Skin epidermis (tissue), 12 donors: ENCODE results near the gene ESF1.
"Not testable (repeated sequence)": the region's sequence is repeated elsewhere in the genome, so short reads cannot be mapped to it uniquely, and the experiment has no call there.

Source experiments
- H3K27ac ChIP-seq, 21 experiments: fragments of 200-600 bp; sonication (generic) in 11 of 21; one replicate each; pipeline ENCODE4 v1.5.0; 2020; ENCODE audit warnings: mild to moderate bottlenecking in 3 of 21, inconsistent platforms in 2 of 21, moderate library complexity in 2 of 21
- H3K4me3 ChIP-seq, 7 experiments: fragments of 200-600 bp; sonication (generic) in 2 of 7; one replicate each; pipeline ENCODE4 v1.5.0; 2020; ENCODE audit warnings: inconsistent platforms in 2 of 7, mild to moderate bottlenecking in 2 of 7, moderate library complexity in 1 of 7

Gene ESF1

DNA sequence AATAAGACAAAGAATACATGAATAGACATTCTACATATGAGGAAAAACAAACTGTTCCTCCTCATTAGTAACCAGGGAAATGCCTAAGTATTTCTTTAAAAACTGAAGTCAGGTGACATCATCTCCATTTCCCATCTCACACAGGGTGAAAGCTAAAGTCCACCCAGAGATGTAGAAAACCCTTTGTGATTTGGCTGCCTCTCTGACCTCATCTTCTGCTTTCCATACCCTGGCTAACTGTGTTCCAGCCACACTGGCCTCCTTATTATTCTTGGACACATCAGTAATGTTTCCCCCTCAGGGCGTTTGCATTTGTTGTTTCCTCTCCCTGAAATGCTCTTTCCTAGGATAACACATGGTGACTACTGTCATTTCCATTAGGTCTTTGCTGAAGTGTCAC lies 40.4 kb downstream of the ESF1 start:
- no peak overlapping the region for H3K4me3 ChIP-seq
- no peak overlapping the region for H3K27ac ChIP-seq

DNA sequence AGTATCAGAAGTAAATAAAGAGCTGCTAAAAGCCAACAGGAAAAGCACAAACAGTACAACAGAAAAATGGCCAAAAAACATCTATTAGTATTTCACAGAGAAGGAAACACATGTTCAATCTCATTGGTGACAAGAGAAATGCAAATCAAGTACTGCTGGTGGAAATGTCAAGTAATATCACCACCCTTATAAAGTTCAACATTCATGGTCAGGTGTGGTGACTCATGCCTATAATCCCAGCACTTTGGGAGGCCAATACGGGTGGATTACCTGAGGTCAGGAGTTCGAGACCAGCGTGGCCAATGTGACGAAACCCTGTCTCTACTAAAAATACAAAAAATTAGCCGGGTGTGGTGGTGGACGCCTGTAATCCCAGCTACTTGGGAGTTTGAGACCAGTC lies 42.8 kb downstream of the ESF1 start:
- H3K4me3 ChIP-seq, result no peak overlapping the region
- no peak overlapping the region for H3K27ac ChIP-seq

DNA sequence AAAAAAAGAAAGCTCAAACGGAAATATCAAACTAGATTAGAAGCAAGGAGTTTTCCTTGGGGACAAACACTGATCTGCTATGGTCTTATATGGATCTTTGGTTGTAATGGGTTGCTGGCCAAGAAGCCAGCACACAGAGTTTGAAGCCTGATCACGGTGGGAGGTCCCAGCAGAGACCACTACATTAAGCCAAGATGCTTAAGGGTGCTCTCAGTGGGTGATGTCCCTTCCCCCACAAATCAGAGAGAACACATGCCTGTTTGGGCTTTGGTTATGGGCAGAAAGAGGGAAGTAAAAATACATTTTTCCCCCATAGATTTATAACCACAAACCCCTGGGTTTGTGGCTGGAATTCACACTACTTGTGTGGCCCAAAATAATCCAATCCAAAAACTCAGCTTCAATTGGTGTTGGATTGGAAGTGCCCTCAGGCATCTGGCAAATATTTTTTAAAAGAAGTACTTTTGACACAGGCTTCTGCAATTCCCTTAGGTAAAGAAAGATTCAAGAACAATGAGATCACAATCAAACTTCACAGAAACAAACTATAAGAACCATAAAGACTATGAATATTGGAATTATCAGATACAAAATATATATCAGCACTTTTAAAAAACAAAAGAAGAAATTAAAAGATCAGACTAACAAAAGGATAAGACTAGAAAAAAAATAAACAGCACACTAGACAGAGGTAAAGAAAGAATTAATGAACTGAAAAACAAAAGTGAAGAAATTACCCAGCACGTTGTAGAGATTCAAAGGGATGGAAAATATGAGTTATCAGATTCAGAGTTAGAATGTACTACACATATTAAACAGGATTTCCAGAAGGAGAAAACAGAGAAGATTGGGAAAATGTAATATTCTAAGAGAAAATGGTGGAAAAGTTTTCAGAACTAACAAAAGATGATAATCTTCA lies 44.7 kb downstream of the ESF1 start:
- H3K27ac ChIP-seq, result peak overlapping the region in 3 of 21 experiments; percentile 1 to 28 (median 20)
- no peak overlapping the region for H3K4me3 ChIP-seq

DNA sequence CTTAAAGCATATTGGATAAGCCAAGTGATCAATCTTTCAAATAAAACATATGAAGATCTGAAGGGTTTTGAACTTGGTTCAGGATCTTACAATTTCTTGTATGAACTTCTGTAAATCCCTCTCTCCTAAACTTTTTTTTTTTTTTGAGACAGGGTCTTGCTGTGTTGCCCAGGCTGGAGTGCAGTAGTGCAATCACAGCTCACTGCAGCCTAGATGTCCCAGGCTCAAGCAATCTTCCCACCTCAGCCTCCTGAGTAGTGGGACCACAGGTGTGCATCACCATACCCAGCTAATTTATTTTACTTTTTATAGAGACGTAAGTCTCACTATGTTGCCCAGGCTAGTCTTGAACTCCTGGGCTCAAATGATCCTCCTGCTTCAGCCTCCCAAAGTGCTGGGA lies 46.5 kb downstream of the ESF1 start:
- peak overlapping the region in 2 of 21 experiments; percentile 54 to 62 for H3K27ac ChIP-seq
- H3K4me3 ChIP-seq, result not testable (repeated sequence)

DNA sequence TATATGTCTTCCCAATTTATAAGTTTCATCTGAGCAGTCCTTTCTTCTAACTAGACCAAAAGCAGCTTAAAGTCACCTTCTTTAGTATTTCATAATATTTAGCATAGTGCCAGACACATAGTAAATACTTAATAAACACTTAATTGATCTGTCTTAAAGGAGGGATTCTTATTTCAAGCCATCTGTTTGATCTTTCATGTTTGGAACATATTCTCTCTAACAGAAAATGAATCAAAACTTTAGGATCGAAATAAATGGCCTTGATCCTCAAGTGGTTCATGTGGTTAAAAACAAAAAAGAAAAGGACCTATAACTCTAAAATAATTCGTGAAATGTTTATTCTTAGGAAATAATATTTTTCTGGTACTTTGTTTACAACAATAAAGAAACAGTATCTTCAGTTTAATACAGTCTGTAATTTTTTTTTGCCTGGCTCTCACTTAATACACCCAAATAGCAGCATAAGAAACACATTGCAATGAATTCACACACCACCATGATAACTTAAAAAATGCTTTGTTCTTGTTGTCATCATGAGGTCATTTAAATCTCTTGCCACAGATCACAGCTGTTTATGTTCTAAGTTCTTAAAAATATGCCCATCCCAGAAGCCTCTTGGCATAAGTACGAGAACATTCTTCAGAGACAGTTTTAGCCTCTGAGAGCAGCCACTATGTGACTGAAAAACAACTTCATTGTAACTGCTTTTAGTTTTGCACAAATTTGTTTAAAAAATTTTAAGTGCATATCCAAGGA lies 48.1 kb downstream of the ESF1 start:
- peak overlapping the region in 6 of 21 experiments; percentile 16 to 63 (median 58) for H3K27ac ChIP-seq
- H3K4me3 ChIP-seq, result no peak overlapping the region

DNA sequence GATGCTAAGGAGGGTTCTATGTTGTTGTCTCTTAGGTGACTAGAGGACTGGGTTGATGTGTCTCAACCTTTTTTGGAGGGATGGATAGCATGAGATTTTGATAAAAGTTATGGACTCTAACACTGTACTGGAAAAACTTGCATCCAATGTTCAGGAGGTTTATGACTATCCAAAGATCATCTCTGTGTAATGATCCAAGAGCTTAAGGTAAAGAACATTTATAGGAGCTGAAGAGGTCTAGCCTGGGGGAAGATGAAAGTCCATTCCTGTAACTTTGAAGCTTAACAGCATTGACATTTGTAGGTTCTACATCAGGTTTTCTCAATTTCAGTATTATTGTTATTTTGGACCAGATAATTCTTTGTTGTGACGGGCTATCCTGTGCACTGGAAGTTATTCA lies 48.9 kb downstream of the ESF1 start:
- peak overlapping the region in 6 of 21 experiments; percentile 16 to 63 (median 42) for H3K27ac ChIP-seq
- H3K4me3 ChIP-seq, result no peak overlapping the region

DNA sequence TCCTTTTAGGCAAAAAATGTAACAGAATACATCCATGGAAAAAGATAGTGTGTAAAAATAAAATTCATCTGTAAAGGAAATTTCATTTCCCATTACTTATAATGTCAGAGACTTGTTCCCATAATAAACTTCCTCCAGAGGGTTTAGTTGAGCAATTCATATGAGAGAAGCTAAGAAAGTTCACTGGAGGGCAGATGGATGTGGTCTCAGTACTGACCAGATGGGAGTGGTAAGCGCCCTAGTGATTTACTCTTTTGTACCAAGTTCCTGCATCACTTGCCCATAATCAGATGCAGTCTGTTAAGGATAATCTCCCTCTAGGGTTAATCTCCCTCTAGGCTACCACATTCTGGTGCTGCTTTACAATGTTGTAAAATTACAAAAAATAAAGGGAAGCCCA lies 61.7 kb downstream of the ESF1 start:
- H3K4me3 ChIP-seq, result no peak overlapping the region
- H3K27ac ChIP-seq, result no peak overlapping the region

DNA sequence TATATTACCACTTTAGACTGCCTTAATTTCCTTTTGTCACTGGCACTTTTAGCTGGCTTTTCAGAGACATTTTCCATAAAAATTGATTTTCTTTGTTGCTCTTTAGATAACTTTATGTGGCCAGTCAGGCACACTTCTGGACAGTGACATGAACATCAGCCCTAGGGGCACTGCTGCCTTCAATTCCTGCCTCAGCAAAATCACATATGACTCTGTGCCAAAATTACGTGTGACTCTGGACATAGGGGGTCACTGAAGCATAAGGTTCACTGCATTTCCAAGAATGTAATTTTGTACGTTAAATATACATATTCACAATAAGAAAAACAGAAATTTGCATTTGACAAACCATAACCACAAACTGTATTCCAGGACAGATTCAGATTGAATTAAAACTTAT lies 66.5 kb downstream of the ESF1 start:
- H3K4me3 ChIP-seq, result no peak overlapping the region
- H3K27ac ChIP-seq, result no peak overlapping the region

DNA sequence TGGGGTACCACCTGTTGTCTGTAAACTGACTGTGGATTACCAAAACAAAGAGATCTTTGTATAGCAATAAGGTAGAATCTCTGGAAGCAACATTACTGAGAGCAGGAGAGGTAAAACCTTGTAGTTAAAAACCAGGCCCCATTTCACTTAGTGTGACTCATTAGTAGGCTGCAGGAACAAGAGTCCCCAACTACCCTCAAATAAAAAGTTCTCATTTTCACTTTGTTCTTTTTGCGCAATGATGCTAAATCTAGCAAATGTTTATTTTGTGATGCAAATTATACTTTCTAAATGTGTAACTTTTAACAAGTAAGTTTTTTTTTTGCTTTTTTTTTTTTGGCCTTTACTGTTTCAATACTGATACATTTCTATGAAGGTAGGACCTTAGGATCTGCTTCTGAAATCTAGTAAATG lies 67.1 kb downstream of the ESF1 start:
- Histone ChIP-seq H3K27ac (no peak overlapping the region), H3K4me3 (no peak overlapping the region)

DNA sequence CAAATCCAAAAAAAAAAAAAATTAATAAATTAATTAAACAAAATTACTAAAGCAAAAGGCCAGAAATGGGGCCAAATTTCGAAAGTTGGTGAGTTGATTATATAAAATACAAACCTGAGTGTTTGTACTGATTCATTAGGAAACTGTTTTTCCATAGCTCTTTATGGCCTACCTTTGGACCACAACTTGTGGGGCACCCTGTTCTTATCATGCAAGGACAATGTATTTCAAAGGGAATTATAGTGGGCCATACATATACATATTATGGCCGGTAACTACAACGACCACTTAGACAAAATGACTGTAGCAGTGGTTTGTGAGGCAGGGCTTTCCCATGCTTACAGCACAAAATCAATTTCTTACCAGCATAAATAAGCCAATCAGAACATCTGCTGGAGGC lies 69.5 kb downstream of the ESF1 start:
- Histone ChIP-seq H3K4me3 (no peak overlapping the region), H3K27ac (no peak overlapping the region)

DNA sequence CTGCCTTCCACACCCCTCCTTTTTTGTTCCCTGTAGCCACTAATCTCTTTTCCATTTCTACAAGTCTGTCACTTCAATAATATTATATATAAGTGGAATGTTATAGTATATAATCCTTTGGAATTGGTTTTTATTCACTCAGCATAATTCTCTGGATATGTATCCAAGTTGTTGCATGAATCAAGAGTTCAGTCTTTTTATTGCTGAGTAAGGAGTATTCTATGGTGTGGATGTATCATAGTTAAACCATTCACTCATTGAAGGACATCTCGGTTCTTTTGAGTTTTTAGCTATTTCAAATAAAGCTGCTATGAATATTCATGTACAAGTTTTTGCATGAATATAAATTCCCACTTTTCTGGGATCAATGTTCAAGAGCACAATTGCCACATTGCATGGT lies 76.5 kb downstream of the ESF1 start:
- H3K27ac ChIP-seq, result no peak overlapping the region

DNA sequence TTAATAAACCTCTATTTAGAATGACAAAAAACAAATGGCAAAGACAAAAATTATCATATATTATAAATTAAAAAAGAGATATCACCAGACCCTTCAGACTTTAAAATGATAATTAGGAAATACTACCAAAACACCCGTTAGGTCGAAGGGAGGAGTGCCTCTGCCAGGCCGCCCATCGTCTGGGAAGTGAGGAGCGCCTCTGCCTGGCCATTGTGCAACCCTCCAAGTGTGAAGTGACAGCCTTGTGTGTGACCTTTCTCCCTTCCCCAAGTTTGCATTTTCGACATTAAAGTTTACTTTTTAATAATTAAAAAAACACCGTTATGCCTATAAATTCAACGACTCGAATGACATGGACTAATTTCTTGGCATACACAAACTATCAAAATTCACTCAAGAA lies 81.5 kb downstream of the ESF1 start:
- no peak overlapping the region for H3K27ac ChIP-seq
- no peak overlapping the region for H3K4me3 ChIP-seq

More for the DNA sequence above, 76.5 kb downstream of the ESF1 start:
- H3K4me3 ChIP-seq, result no peak overlapping the region

DNA sequence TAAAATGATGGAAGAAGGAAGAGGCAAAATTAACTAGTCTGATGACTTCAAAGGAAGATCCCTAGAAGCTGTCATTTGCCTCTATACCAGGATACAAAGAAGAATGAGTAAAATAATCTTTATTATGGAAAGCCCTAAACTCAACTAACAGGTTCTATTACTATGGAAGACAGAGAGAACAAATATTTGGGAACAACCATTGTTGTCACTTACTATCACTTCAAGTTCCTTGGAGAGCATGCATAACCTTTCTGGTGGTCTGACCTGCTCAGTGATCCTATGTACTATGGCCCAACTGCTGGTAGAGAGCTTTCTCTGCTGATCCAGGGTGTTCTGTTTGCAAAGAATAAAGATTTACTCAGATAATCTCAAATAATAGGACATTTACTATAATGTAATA lies 83.2 kb downstream of the ESF1 start:
- Histone ChIP-seq H3K4me3 (no peak overlapping the region), H3K27ac (peak overlapping the region in 1 of 21 experiments; percentile 25)

DNA sequence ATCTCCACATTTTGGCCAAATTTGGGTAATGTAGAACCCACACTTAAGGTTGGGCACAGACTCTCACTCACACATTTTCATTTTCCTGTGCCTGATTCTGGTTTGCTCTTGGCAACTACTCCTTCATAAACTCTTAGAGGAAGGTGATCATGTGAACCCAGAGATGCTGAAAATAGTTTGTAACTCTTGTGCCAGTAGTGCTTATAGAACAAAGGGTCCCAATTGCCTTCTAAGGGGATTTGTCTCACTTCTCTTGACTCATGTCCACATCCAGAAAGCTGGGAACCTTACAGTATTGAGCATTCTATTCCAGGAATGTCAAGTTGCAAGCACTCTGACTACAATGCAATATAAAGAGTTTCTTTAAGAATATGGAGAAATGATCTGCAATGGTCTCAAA lies 84.0 kb downstream of the ESF1 start:
- peak overlapping the region in 2 of 21 experiments; percentile 25 to 28 for H3K27ac ChIP-seq
- H3K4me3 ChIP-seq, result no peak overlapping the region

DNA sequence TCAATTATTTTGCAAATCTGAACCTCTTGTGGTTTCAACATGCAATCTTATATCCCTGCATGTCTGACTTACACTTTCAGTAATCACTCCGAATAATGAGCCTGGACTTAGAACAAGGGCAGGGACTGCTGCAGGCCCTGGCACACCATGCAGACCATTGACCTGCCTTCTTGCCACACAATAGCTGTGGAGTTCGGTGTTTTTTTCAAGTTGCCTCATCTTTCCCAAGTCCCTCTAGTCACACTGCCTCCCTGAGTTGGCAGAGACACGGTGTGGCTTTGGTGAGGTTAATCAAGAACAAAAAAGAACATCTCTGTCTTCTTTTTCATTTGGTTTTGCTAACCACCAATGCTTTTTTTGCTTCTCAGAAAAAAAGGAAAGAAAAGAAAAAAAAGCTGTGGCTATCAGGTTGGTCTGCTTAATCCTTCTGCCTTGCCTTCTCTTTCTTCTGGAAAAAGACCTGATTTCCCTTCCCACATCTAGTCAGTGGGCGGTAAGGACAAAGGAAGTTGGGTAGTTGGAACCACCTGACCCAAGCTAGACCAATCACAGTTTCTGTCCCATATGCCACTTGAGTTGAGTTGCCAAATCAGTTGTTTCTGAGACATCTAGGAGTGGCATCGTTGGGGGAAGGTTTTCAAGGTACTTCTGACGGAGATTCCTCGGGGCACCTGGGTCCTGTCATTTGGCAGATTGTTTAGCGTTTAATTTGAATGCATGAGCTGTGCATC lies 90.1 kb downstream of the ESF1 start:
- Histone ChIP-seq H3K27ac (no peak overlapping the region), H3K4me3 (no peak overlapping the region)

DNA sequence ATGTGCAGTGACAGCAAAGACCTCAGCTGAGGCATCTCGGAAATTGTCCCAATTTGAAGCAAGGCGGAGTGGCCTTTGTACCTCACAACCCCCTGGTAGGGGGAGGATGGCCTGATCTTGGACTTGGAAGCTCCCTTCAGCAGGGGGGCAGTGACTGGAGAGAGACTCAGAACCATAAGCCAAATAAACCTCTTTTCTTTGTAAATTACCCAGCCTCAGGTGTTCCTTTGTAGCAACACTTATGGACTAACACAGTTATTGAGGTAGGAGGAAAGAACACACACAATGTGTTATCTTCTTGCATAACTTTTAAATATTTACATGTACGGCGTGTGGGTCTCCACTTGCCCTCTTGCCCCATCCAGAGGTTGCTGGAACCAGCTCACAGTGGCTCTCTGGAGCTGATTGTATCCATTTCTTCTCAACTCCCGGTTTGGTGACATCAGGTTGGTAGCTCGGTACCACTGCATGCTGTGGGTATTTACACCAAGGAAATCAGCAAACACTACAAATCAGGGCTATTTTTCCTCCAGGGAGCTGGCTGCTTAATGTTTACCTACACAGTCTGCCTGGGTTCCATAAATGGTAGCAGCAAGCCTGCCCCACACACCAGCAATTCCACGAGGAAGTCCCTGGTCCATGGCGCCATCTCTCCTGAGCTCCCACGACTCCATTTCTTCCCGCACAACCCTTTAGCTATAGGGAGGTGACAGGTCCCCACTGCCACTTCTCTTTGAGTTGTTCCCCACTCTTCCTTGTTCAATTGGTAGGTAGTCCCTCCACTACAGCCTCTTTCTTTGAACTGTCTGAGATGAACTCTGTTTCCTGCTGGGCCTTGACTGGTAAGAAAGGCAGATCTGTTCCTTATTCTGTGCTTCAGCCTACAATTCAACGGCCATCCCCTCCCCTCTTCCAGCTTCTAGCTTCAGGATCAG lies 91.7 kb downstream of the ESF1 start:
- Histone ChIP-seq H3K4me3 (no peak overlapping the region), H3K27ac (no peak overlapping the region)

DNA sequence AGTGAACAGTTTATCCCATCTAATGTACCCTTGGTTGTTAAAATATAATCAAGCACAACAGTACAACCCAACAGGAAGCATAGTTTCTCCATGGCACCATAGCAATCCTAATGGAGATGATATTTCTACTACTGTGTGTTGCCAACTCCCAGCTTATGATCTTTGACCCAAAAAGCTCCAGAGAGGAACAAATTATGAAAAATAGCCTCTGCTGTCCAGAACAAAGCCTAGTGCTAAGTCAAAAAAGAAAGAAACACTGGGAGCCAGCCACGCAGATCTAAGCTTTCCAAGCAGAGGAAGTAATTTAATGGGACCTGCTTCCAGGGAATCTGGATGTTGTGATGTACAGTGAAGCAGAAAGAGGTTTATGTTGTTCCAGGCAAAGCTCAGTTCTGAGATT lies 93.8 kb downstream of the ESF1 start:
- Histone ChIP-seq H3K4me3 (no peak overlapping the region), H3K27ac (no peak overlapping the region)

DNA sequence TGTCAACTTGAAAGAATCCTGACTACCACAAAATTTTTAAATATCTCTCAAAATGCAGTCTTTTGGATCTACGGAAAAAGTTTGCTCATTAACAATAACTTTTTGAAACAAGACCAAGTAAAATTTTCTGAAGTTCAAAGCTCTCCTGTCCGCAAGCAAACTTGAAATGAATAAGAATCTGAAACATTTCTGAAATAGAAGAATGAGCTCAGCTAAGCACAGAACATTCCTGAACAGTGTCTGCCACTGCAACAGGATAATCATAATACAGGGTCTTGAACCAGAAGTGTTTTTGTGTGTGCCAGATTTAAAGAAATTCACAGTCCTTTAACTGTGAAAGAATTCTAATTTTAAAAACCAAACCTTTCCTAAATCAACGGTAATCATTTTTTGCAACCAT lies 96.9 kb downstream of the ESF1 start:
- Histone ChIP-seq H3K27ac (peak overlapping the region in 1 of 21 experiments; percentile 36), H3K4me3 (no peak overlapping the region)

DNA sequence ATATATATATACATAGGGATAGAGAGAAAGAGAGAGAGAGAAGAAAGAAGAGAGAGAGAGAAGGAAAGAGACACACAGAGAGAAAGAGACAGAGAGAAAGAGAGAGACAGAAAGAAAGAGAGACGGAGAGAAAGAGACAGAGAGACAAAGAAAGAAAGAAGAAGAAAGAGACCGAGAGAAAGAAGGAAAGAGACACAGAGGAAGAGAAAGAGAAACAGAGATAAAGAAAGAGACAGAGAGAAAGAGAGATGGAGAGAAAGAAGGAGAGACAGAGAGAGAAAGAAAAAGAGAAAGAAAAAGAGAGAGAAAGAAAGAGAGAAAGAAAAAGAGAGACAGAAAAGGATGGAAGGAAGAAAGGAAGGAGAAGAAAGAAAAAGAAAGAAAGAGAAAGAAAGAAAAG lies 99.1 kb downstream of the ESF1 start:
- no peak overlapping the region for H3K27ac ChIP-seq
- H3K4me3 ChIP-seq, result no peak overlapping the region
